ENCODE results near the gene PHF20.
A peak's percentile ranks its signal among the peaks of the same experiment; 100 is the strongest.
"Not testable (repeated sequence)": the region's sequence is repeated elsewhere in the genome, so short reads cannot be mapped to it uniquely, and the experiment has no call there.

PHF20 gene

GRCh38 chr20:35771689-35772562 lies at the start of gene PHF20:
Gene PHF20, plus strand, starts transcription at chr20:35772015. Its CDS starts 29,508 bp downstream, at chr20:35801523.
- DNase-seq (ENCODE audit: low read depth), result peak; percentile 94

GRCh38 chr20:35723275-35723639 lies 48.6 kb upstream of the PHF20 start:
- not testable (repeated sequence) for DNase-seq (ENCODE audit: low read depth)

GRCh38 chr20:35723652-35724320 lies 48.0 kb upstream of the PHF20 start:
- not testable (repeated sequence) for DNase-seq (ENCODE audit: low read depth)

- DNase-seq (ENCODE audit: low read depth), result no peak
Measured at GRCh38 chr20:35724321-35725230, 47.2 kb upstream of the PHF20 start.

DNA sequence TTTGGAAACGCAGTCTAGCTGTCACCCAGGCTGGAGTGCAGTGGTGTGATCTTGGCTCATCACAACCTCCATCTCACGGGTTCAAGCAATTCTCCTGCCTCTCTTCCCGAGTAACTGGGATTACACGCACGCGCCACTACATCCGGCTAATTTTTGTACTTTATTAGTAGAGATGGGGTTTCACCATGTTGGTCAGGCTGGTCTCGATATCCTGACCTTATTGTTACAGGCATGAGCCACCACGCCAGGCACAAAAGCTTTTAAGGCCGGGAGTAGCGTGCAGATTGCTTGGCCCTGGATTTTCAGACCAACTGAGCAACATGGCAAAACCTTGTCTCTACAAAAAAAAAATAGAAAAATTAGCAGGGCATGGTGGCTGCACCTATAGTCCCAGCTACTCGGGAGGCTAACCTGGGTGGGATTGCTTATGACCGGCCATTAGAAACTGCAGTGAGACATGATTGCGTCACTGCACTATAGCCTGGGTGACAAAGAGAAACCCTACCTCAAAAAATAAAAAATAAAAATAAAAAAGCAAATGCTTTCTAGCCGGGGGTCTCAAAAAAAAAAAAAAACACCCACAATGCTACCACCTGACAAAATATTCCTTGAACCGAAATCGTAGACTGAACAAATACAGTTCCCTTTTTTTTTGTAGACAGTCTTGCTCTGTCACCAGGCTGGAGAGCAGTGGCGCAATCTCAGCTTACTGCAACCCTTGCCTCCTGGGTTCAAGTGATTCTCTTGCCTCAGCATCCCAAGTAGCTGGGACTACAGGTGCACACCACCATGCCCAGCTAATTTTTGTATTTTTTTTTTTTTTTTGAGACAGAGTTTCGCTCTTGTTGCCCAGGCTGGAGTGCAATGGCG lies 44.7 kb upstream of the PHF20 start:
- no peak for DNase-seq (ENCODE audit: low read depth)

- DNase-seq (ENCODE audit: low read depth), result no peak
Measured at GRCh38 chr20:35729283-35729807, 42.5 kb upstream of the PHF20 start.

GRCh38 chr20:35729836-35730582 lies 41.8 kb upstream of the PHF20 start:
- DNase-seq (ENCODE audit: low read depth), result peak; percentile 29

DNA sequence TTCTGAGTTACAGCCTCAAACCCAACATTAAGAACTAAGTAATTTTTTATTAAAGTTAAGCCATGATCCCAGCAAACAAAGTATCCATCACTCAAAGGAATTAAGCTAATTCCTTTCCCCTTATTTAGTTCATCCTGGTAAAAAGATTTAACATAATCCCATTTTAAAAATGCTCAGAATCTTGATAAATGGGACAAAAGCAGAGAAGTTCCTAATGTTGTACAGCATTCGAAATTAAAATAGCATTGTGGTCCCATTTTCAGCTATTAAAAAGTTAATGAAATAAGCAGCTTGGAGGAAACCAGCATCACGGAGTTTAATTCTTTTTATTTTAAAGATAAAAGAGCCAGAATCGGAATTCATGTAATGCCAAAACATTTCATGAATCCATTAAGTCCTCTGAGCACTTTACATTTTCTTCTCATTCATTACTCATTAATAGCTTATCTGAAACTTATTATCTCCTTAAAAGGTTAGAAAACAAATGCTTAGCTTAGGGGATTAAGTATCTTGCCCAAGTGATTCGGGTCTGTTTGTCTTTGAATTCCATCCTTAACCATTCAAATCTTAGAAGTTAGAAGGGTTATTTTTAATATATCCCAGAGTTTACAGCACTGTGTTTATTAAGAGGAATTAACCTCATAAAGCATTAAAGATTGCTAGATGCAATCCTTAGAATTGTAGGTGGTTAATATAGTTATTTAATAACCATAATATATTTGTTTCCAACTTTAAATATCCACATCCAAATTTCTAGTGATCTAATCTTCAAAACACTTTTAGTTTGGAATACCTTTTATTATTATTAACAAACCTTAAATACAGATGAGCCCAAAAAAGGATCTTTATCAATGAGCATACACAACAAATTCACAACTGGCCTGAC lies 41.0 kb upstream of the PHF20 start:
- peak; percentile 66 for DNase-seq (ENCODE audit: low read depth)

DNA sequence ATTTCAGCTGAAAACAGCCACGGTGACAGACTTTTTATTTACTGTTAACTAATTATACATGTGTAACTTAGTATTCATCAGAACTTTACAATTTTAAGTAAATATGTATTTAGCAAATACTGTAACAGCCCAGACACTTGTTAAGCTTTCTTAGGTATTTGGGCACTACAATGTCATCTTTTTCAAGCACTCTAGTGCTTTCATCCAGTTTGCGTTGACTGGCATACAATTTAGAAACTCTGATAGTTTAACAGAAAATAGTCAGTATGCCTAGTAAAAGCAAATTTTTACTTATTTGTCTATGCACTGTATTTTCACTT lies 40.4 kb upstream of the PHF20 start:
- no peak for DNase-seq (ENCODE audit: low read depth)

- no peak for DNase-seq (ENCODE audit: low read depth)
Measured at GRCh38 chr20:35731862-35732643, 39.8 kb upstream of the PHF20 start.

- no peak for DNase-seq (ENCODE audit: low read depth)
Measured at GRCh38 chr20:35732644-35732982, 39.2 kb upstream of the PHF20 start.

- DNase-seq (ENCODE audit: low read depth), result no peak
Measured at GRCh38 chr20:35734374-35734773, 37.4 kb upstream of the PHF20 start.

DNA sequence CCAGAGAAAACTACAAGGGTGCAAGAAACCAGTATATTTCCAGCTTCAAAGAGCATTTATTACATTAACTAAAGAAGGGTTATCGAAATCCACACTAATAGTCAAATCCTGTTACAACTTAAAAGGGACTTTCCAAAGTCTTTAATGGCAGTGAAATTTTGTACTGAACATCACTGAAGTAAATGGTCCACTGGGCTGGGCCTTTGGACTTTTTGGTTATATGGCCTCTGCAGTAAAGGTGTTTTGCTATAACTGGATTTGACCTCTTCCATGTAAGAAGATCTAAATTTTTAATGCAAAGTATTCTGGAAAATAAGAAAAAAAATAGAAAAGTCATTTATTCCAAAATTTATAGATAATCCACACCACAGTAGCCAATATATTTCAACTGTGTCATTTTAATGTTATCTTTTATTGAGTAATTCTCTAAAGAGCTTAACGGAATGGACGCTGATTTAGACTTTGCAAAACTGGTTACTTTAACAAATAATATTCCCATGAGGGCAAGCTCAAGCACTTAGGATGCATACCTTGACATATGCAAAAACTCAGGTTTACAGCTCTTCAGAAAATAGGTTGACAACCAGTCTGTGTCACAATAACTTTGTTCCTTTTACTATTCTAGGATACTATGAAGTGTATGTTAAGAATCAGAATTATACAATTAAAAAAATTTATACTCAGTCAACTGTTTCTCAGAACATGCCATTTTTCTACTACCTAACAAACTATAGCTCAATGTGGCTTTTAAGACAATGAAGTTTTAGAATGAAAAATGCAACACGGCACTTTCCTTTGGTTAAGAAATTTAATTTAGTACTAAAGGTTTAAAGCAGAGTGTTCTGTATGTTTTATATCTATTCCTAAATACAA lies 36.8 kb upstream of the PHF20 start:
- DNase-seq (ENCODE audit: low read depth), result no peak

DNA sequence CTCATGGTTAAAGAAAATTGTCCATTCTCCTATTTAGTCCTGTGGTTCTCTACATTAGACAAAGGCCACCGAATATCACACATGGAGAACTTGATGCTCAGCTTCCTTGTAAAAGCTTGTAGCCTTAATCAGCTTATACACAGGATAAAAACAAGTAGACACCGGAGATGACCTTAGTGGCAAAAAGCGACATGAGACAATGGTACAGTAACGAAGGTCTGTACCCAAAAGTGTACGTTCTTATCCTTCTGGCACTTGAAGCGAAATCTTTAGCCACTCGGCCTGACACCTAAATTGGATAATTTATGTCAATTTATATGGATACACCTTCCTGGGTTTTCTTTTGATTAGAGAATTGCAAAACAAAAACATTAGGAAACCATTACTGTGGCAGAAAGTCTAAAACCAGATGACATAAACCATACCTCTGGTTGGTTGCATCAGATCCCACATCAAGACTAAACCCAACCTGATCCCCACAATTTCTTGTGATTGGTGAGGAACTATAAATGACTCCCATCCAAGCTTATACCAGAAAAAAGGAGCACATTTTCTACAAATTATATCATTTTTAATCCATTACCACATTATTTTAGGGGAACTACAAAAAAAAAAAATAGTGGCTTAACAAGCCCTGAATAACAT lies 35.9 kb upstream of the PHF20 start:
- DNase-seq (ENCODE audit: low read depth), result peak; percentile 55

GRCh38 chr20:35737865-35738333 lies 33.9 kb upstream of the PHF20 start:
- DNase-seq (ENCODE audit: low read depth), result no peak

DNA sequence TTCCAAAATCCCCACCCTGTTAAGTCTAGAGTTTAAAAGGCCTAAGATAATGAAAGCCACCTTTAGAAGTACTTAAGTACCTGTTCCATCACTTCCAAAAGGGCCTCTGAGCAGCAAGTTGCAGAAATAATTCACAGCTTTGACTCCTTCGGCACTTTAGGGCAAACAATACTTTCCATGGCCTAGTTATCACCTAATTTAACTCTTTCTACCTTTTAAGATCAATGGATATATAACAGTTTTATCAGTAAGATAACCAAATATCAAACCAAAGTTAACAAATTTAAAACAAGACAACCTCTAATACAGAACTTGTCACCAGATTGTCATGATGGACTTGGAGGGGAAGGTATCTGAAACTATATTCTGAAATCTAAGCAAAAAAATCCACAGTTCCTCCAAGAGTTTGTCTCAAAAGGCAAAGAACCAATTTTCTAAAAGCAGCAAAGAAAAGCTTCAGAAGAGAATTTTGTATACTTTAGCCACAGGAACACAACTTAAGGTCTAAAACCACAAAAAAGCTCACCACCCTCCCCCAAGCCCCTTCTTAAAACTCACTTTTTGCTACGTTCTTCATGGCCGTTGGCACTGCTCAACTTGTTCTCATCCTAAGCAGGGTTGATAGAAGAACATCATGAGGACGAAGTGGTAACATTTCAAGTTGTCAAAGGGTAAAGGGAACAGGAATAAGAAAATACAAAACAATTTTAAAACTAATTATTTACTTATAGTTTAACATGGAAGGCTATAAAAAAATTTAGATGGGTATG lies 33.2 kb upstream of the PHF20 start:
- no peak for DNase-seq (ENCODE audit: low read depth)

All from amniotic epithelial cell (primary cell).